Measurements from ENCODE around the gene BFSP1. TPM values are rescaled to one million over a fixed set of nuclear protein-coding genes. Genes with fewer than 3 reads are reported as not detected.

Gene BFSP1
- total and polyA plus RNA-seq, 3 donors from 2014 or later, result 7.4 to 11.3 (median 10.7) TPM

- no peak overlapping the region for H3K27ac ChIP-seq
- H3K4me3 ChIP-seq, result no peak overlapping the region
- DNase-seq, result no peak
- H3K9me3 ChIP-seq, result no peaks in the 10 kb centered on the region
- no peaks in the 10 kb centered on the region for H3K27me3 ChIP-seq
- WGBS, 2 donors, result 91 to 100% methylated on average over 3 of the region's 3 CpGs
- TF ChIP-seq POLR2A (IDR thresholded peaks at IDR 0.05), result no peak
- TF ChIP-seq CTCF (IDR thresholded peaks at IDR 0.05), result no peak
- H3K4me1 ChIP-seq, result no peaks in the 10 kb centered on the region
- no peaks in the 10 kb centered on the region for H3K36me3 ChIP-seq (ENCODE audit: low read depth, missing control alignments)
- intact Hi-C loops (cut with DNase I; ENCODE audit: low total_unique reads), result no loop called here
These were observed 23.9 kb upstream of the BFSP1 start for GRCh38 chr20:17555106-17555505.

- Histone ChIP-seq H3K9me3 (no peaks in the 10 kb centered on the region), H3K27me3 (no peaks in the 10 kb centered on the region), H3K36me3 (ENCODE audit: low read depth, missing control alignments) (no peaks in the 10 kb centered on the region), H3K4me1 (no peaks in the 10 kb centered on the region), H3K4me3 (no peak overlapping the region), H3K27ac (no peak overlapping the region)
- DNase-seq, result no peak
- 88 to 92% methylated on average over 4 of the region's 4 CpGs for WGBS, 2 donors
- no peak for TF ChIP-seq CTCF (IDR thresholded peaks at IDR 0.05)
- no peak for TF ChIP-seq POLR2A (IDR thresholded peaks at IDR 0.05)
- intact Hi-C loops (cut with DNase I; ENCODE audit: low total_unique reads), result no loop called here
These were observed 18.0 kb upstream of the BFSP1 start for GRCh38 chr20:17549131-17549530.

GRCh38 chr20:17545127-17545526, 13.9 kb upstream of the BFSP1 start:
- Histone ChIP-seq H3K27ac (no peak overlapping the region), H3K27me3 (no peaks in the 10 kb centered on the region), H3K4me3 (no peak overlapping the region), H3K9me3 (no peaks in the 10 kb centered on the region), H3K4me1 (no peaks in the 10 kb centered on the region), H3K36me3 (ENCODE audit: low read depth, missing control alignments) (no peaks in the 10 kb centered on the region)
- WGBS, 2 donors, result 87 to 94% methylated on average over 4 of the region's 4 CpGs
- no peak for DNase-seq
- TF ChIP-seq POLR2A (IDR thresholded peaks at IDR 0.05), result no peak
- TF ChIP-seq CTCF (IDR thresholded peaks at IDR 0.05), result no peak
- intact Hi-C loops (cut with DNase I; ENCODE audit: low total_unique reads), result no loop called here

- TF ChIP-seq CTCF (IDR thresholded peaks at IDR 0.05) (no peak), POLR2A (IDR thresholded peaks at IDR 0.05) (no peak)
- H3K4me3 ChIP-seq, result no peak overlapping the region
- 64 to 72% methylated on average over 5 of the region's 5 CpGs for WGBS, 2 donors
- H3K4me1 ChIP-seq, result no peaks in the 10 kb centered on the region
- intact Hi-C loops (cut with DNase I; ENCODE audit: low total_unique reads), result no loop called here
- no peaks in the 10 kb centered on the region for H3K36me3 ChIP-seq (ENCODE audit: low read depth, missing control alignments)
- peak overlapping the region in 1 of 2 donors; percentile 68 for H3K27ac ChIP-seq
- DNase-seq, result no peak
- no peaks in the 10 kb centered on the region for H3K27me3 ChIP-seq
- no peaks in the 10 kb centered on the region for H3K9me3 ChIP-seq
These were observed 12.5 kb upstream of the BFSP1 start for GRCh38 chr20:17543531-17544131.

GRCh38 chr20:17542993-17543412, 11.8 kb upstream of the BFSP1 start:
- no peak overlapping the region for H3K4me3 ChIP-seq
- TF ChIP-seq POLR2A (IDR thresholded peaks at IDR 0.05), result no peak
- TF ChIP-seq CTCF (IDR thresholded peaks at IDR 0.05), result no peak

More at GRCh38 chr20:17542993-17543412, 11.8 kb upstream of the BFSP1 start:
- intact Hi-C loops (cut with DNase I; ENCODE audit: low total_unique reads), result no loop called here
- Histone ChIP-seq H3K4me1 (no peaks in the 10 kb centered on the region), H3K27me3 (no peaks in the 10 kb centered on the region), H3K27ac (peak overlapping the region; percentile 28 to 68), H3K36me3 (ENCODE audit: low read depth, missing control alignments) (no peaks in the 10 kb centered on the region), H3K9me3 (no peaks in the 10 kb centered on the region)
- 23 to 24% methylated on average over 4 of the region's 4 CpGs for WGBS, 2 donors
- no peak for DNase-seq
